Measurements from ENCODE around the gene HS2ST1. TPM values are rescaled to one million over a fixed set of nuclear protein-coding genes. Genes with fewer than 3 reads are reported as not detected.
A peak's percentile ranks its signal among the peaks of the same experiment; 100 is the strongest.

The HS2ST1 gene
- total and polyA plus RNA-seq, 5 donors from 2014 or later = 7.7 to 12.3 (median 8.0) TPM

DNA sequence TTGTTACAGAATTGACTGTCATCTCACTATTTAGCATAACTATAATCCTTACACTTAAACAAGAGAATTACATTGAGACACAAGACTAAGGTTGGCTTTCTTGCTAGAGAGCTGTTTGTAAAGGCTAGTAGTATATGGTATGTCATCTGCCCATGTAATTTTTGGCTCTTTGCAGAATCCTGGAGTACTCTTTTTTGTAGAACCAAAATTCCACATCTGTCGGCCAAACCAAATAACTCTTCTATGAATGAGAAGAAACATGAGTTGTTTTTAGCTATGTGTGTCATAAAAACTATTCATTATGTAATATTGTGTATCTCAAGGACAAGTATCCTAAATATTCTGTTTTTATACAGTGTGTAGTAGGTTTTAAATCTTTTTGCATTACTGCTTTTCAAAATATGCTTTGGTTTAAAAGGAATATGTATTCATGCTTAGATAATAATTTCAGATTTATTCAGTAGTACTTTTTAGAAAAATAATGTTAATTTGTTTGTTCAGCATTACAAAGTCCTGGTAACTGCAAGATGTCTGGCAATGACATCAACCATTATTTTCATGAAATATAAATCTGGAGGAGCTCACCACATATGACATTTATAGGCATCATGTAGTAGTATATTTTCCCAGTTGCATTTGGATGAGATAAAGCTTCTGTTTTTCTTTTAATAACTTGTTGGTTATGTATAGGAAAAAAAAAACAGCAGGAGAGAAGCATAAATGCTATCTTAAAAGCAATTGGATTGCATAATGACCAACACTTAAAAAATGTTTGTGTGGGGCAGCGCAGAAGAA lies 159.8 kb downstream of the HS2ST1 start:
- no peak overlapping the region for H3K4me3 ChIP-seq (ENCODE audit: low read depth, low read length)
- ATAC-seq (ENCODE audit: low read depth in 2 of 2) = no peak
- Mint-ChIP-seq H3K4me3 (no peak overlapping the region), H3K4me1 (peaks cover 0 to 5% (median 2%) of the 10 kb centered on the region in 4 donors), H3K36me3 (peaks cover 16% of the 10 kb centered on the region), H3K9me3 (no peaks in the 10 kb centered on the region), H3K27me3 (no peaks in the 10 kb centered on the region), H3K27ac (no peak overlapping the region)
- DNase-seq = no peak
- no peaks in the 10 kb centered on the region for H3K27me3 ChIP-seq (ENCODE audit: control insufficient read depth, insufficient read depth, low read length)
- H3K4me1 ChIP-seq (ENCODE audit: control insufficient read depth, insufficient read depth, low read length, poor library complexity, severe bottlenecking) = no peaks in the 10 kb centered on the region
- H3K27ac ChIP-seq (ENCODE audit: insufficient read depth, low read length, poor library complexity, severe bottlenecking) = no peak overlapping the region
- no peaks in the 10 kb centered on the region for H3K36me3 ChIP-seq (ENCODE audit: control insufficient read depth, insufficient read depth, low read length)
- H3K9me3 ChIP-seq (ENCODE audit: control insufficient read depth in 2 of 2, low read length in 2 of 2) = no peaks in the 10 kb centered on the region

- ATAC-seq (ENCODE audit: low read depth in 2 of 2) (no peak), DNase-seq (no peak)
- no peak overlapping the region for H3K4me3 ChIP-seq (ENCODE audit: low read depth, low read length)
- Mint-ChIP-seq H3K36me3 (peaks cover 9% of the 10 kb centered on the region), H3K4me3 (no peak overlapping the region), H3K9me3 (no peaks in the 10 kb centered on the region), H3K27me3 (no peaks in the 10 kb centered on the region), H3K27ac (peak overlapping the region in 1 of 3 donors; percentile 11), H3K4me1 (peaks cover 0 to 9% (median 2%) of the 10 kb centered on the region in 4 donors)
- H3K27me3 ChIP-seq (ENCODE audit: control insufficient read depth, insufficient read depth, low read length) = no peaks in the 10 kb centered on the region
- no peaks in the 10 kb centered on the region for H3K4me1 ChIP-seq (ENCODE audit: control insufficient read depth, insufficient read depth, low read length, poor library complexity, severe bottlenecking)
- no peak overlapping the region for H3K27ac ChIP-seq (ENCODE audit: insufficient read depth, low read length, poor library complexity, severe bottlenecking)
- no peaks in the 10 kb centered on the region for H3K9me3 ChIP-seq (ENCODE audit: control insufficient read depth in 2 of 2, low read length in 2 of 2)
- no peaks in the 10 kb centered on the region for H3K36me3 ChIP-seq (ENCODE audit: control insufficient read depth, insufficient read depth, low read length)
Measured at GRCh38 chr1:87077959-87078639, 163.7 kb downstream of the HS2ST1 start.

GRCh38 chr1:87084244-87084836 lies 169.9 kb downstream of the HS2ST1 start:
- Mint-ChIP-seq H3K36me3 (no peaks in the 10 kb centered on the region), H3K4me3 (no peak overlapping the region), H3K27ac (no peak overlapping the region), H3K4me1 (peaks cover 0 to 13% (median 2%) of the 10 kb centered on the region in 4 donors), H3K9me3 (no peaks in the 10 kb centered on the region), H3K27me3 (no peaks in the 10 kb centered on the region)
- no peak overlapping the region for H3K4me3 ChIP-seq (ENCODE audit: low read depth, low read length)
- no peaks in the 10 kb centered on the region for H3K27me3 ChIP-seq (ENCODE audit: control insufficient read depth, insufficient read depth, low read length)
- no peaks in the 10 kb centered on the region for H3K36me3 ChIP-seq (ENCODE audit: control insufficient read depth, insufficient read depth, low read length)
- no peaks in the 10 kb centered on the region for H3K4me1 ChIP-seq (ENCODE audit: control insufficient read depth, insufficient read depth, low read length, poor library complexity, severe bottlenecking)
- no peaks in the 10 kb centered on the region for H3K9me3 ChIP-seq (ENCODE audit: control insufficient read depth in 2 of 2, low read length in 2 of 2)
- DNase-seq = peak in 2 of 3 donors; percentile 46 to 53
- ATAC-seq (ENCODE audit: low read depth in 2 of 2) = peak in 1 of 2 donors; percentile 52
- no peak overlapping the region for H3K27ac ChIP-seq (ENCODE audit: insufficient read depth, low read length, poor library complexity, severe bottlenecking)

GRCh38 chr1:87086120-87086519 lies 171.7 kb downstream of the HS2ST1 start:
- H3K36me3 ChIP-seq (ENCODE audit: control insufficient read depth, insufficient read depth, low read length) = no peaks in the 10 kb centered on the region
- H3K4me1 ChIP-seq (ENCODE audit: control insufficient read depth, insufficient read depth, low read length, poor library complexity, severe bottlenecking) = no peaks in the 10 kb centered on the region
- Mint-ChIP-seq H3K9me3 (no peaks in the 10 kb centered on the region), H3K27me3 (no peaks in the 10 kb centered on the region), H3K4me1 (peaks cover 0 to 21% (median 2%) of the 10 kb centered on the region in 4 donors), H3K4me3 (no peak overlapping the region), H3K36me3 (no peaks in the 10 kb centered on the region), H3K27ac (no peak overlapping the region)
- no peak overlapping the region for H3K27ac ChIP-seq (ENCODE audit: insufficient read depth, low read length, poor library complexity, severe bottlenecking)
- ATAC-seq (ENCODE audit: low read depth in 2 of 2) (no peak), DNase-seq (no peak)
- no peaks in the 10 kb centered on the region for H3K27me3 ChIP-seq (ENCODE audit: control insufficient read depth, insufficient read depth, low read length)
- no peaks in the 10 kb centered on the region for H3K9me3 ChIP-seq (ENCODE audit: control insufficient read depth in 2 of 2, low read length in 2 of 2)
- H3K4me3 ChIP-seq (ENCODE audit: low read depth, low read length) = no peak overlapping the region

- H3K4me1 ChIP-seq (ENCODE audit: control insufficient read depth, insufficient read depth, low read length, poor library complexity, severe bottlenecking) = no peaks in the 10 kb centered on the region
- H3K9me3 Mint-ChIP-seq = no peaks in the 10 kb centered on the region
- no peaks in the 10 kb centered on the region for H3K27me3 ChIP-seq (ENCODE audit: control insufficient read depth, insufficient read depth, low read length)
- DNase-seq (no peak), ATAC-seq (ENCODE audit: low read depth in 2 of 2) (no peak)
- H3K36me3 Mint-ChIP-seq = no peaks in the 10 kb centered on the region
- no peaks in the 10 kb centered on the region for H3K36me3 ChIP-seq (ENCODE audit: control insufficient read depth, insufficient read depth, low read length)
- H3K27ac Mint-ChIP-seq = no peak overlapping the region
- no peaks in the 10 kb centered on the region for H3K27me3 Mint-ChIP-seq
- H3K9me3 ChIP-seq (ENCODE audit: control insufficient read depth in 2 of 2, low read length in 2 of 2) = no peaks in the 10 kb centered on the region
- H3K27ac ChIP-seq (ENCODE audit: insufficient read depth, low read length, poor library complexity, severe bottlenecking) = no peak overlapping the region
- H3K4me3 ChIP-seq (ENCODE audit: low read depth, low read length) = no peak overlapping the region
- H3K4me1 Mint-ChIP-seq = peaks cover 0 to 16% (median 4%) of the 10 kb centered on the region in 4 donors
- no peak overlapping the region for H3K4me3 Mint-ChIP-seq
Measured at GRCh38 chr1:87089070-87089736, 174.8 kb downstream of the HS2ST1 start.

- H3K36me3 Mint-ChIP-seq = no peaks in the 10 kb centered on the region
- Histone ChIP-seq H3K27ac (ENCODE audit: insufficient read depth, low read length, poor library complexity, severe bottlenecking) (no peak overlapping the region), H3K9me3 (ENCODE audit: control insufficient read depth in 2 of 2, low read length in 2 of 2) (no peaks in the 10 kb centered on the region), H3K4me1 (ENCODE audit: control insufficient read depth, insufficient read depth, low read length, poor library complexity, severe bottlenecking) (no peaks in the 10 kb centered on the region), H3K4me3 (ENCODE audit: low read depth, low read length) (no peak overlapping the region), H3K36me3 (ENCODE audit: control insufficient read depth, insufficient read depth, low read length) (no peaks in the 10 kb centered on the region), H3K27me3 (ENCODE audit: control insufficient read depth, insufficient read depth, low read length) (no peaks in the 10 kb centered on the region)
- peaks cover 0 to 13% (median 4%) of the 10 kb centered on the region in 4 donors for H3K4me1 Mint-ChIP-seq
- H3K4me3 Mint-ChIP-seq = no peak overlapping the region
- H3K27ac Mint-ChIP-seq = no peak overlapping the region
- no peaks in the 10 kb centered on the region for H3K9me3 Mint-ChIP-seq
- no peak for DNase-seq
- no peak for ATAC-seq (ENCODE audit: low read depth in 2 of 2)
- H3K27me3 Mint-ChIP-seq = no peaks in the 10 kb centered on the region
Measured at GRCh38 chr1:87089823-87090222, 175.4 kb downstream of the HS2ST1 start.

GRCh38 chr1:87091425-87091824 lies 177.0 kb downstream of the HS2ST1 start:
- Mint-ChIP-seq H3K27ac (no peak overlapping the region), H3K27me3 (no peaks in the 10 kb centered on the region), H3K36me3 (no peaks in the 10 kb centered on the region), H3K9me3 (no peaks in the 10 kb centered on the region), H3K4me3 (peak overlapping the region in 1 of 4 donors; percentile 70), H3K4me1 (peaks cover 0 to 13% (median 4%) of the 10 kb centered on the region in 4 donors)
- Histone ChIP-seq H3K9me3 (ENCODE audit: control insufficient read depth in 2 of 2, low read length in 2 of 2) (no peaks in the 10 kb centered on the region), H3K27me3 (ENCODE audit: control insufficient read depth, insufficient read depth, low read length) (no peaks in the 10 kb centered on the region), H3K4me1 (ENCODE audit: control insufficient read depth, insufficient read depth, low read length, poor library complexity, severe bottlenecking) (no peaks in the 10 kb centered on the region), H3K4me3 (ENCODE audit: low read depth, low read length) (no peak overlapping the region), H3K36me3 (ENCODE audit: control insufficient read depth, insufficient read depth, low read length) (no peaks in the 10 kb centered on the region), H3K27ac (ENCODE audit: insufficient read depth, low read length, poor library complexity, severe bottlenecking) (no peak overlapping the region)
- no peak for DNase-seq
- no peak for ATAC-seq (ENCODE audit: low read depth in 2 of 2)
